WERI-Rb-1 (cell line): ENCODE data around the gene UBL4A.

Experiments
- DNase-seq: peaks from one replicate; pipeline ENCODE4 v3.0.0-alpha.2; 2020
- H3K27ac ChIP-seq: fragments of 250-450 bp; sonication (Bioruptor Pico); 2 replicates; pipeline ENCODE4 v1.5.1; 2020; ENCODE audit warnings: mild to moderate bottlenecking, moderate library complexity
- H3K27me3 ChIP-seq: fragments of 250-450 bp; sonication (Bioruptor Pico); 2 replicates; pipeline ENCODE4 v1.5.1; 2021; ENCODE audit warnings: mild to moderate bottlenecking, low read depth, moderate library complexity; ENCODE audit not compliant: insufficient read depth, severe bottlenecking
- H3K36me3 ChIP-seq: fragments of 250-450 bp; sonication (Bioruptor Pico); 2 replicates; pipeline ENCODE4 v1.5.1; 2020; ENCODE audit warnings: mild to moderate bottlenecking, moderate library complexity
- H3K4me3 ChIP-seq: 2 replicates; pipeline ENCODE4 v1.5.1; 2011; ENCODE audit warnings: low read depth, mild to moderate bottlenecking, control low read depth, low read length
- H3K9me3 ChIP-seq: fragments of 250-450 bp; sonication (Bioruptor Pico); 2 replicates; pipeline ENCODE4 v1.5.1; 2021; ENCODE audit warnings: mild to moderate bottlenecking, moderate library complexity; ENCODE audit not compliant: severe bottlenecking
- CTCF ChIP-seq: IDR thresholded peaks from 2 replicates; pipeline ENCODE4 v1.5.1; 2011; ENCODE audit warnings: low read depth, mild to moderate bottlenecking, control low read depth, inconsistent platforms, low read length

UBL4A gene

DNA sequence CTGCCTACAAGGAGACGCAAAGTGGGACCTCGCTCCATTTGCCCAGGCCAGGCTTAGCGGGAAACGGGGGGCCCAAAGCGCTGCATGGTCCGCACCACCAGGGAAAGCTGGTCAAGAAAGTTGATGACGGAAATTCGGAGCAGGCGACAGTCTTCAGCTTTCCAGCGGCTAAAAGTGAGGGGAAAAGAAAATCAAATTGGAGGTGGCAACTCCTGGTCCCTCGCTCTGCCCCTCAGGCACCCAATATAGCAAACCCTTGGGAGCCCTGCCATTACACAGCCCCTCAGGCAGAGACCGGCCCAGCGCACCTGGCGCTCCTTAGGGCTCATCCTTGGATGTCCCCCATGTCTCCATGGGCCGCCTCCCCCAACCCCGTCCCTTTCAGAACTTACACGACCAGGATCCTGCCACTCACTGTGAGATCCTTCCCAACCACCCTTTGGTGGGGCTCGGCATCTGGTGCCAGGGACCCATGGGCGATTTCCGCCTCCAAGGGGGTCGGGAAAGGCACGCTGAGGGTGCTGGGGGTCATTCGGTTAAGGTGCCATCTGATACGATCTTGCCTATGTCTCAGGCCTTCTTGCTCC, 8.4 kb downstream of the UBL4A start:
- H3K9me3 ChIP-seq: peaks cover 8% of the 10 kb centered on the region
- H3K27me3 ChIP-seq: peaks cover 7% of the 10 kb centered on the region
- no peak for DNase-seq
- H3K27ac ChIP-seq: peak overlapping the region; percentile 44
- TF ChIP-seq CTCF: no peak
- peak overlapping the region; percentile 39 for H3K4me3 ChIP-seq
- H3K36me3 ChIP-seq: peaks cover 12% of the 10 kb centered on the region

- peak; percentile 11 for DNase-seq
- Histone ChIP-seq H3K27ac (no peak overlapping the region), H3K36me3 (peaks cover 13% of the 10 kb centered on the region), H3K27me3 (peaks cover 8% of the 10 kb centered on the region), H3K4me3 (no peak overlapping the region), H3K9me3 (peaks cover 8% of the 10 kb centered on the region)
- TF ChIP-seq CTCF: no peak
These were observed 9.6 kb downstream of the UBL4A start for GRCh38 chrX:154476821-154477220.

DNA sequence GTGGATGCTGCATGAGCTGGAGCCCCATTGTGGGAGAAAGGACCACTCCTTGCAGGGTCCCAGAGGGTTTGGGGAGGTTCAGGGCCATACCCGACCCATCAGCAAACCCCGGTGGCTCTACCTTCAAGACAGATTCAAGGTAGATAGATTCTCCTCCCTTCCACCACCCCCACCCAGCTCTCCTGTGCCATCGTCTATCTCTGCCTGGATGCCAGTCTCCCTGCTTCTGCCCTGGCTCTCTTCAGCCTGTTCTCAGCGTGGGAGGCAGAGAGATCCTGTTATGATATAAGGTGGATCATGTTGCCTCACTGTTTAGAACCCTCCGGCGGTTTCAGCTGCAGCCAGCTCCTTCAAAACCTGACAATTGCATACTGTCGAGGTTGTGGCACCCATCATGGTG, 12.7 kb downstream of the UBL4A start:
- H3K36me3 ChIP-seq: peaks cover 45% of the 10 kb centered on the region
- no peak for TF ChIP-seq CTCF

GRCh38 chrX:154472685-154473632, 13.5 kb downstream of the UBL4A start:
- Histone ChIP-seq H3K9me3 (no peaks in the 10 kb centered on the region), H3K27ac (no peak overlapping the region), H3K27me3 (peaks cover 20% of the 10 kb centered on the region), H3K36me3 (peaks cover 52% of the 10 kb centered on the region), H3K4me3 (no peak overlapping the region)
- TF ChIP-seq CTCF: no peak
- no peak for DNase-seq

More for the DNA sequence above, 12.7 kb downstream of the UBL4A start:
- DNase-seq: peak; percentile 7
- no peaks in the 10 kb centered on the region for H3K9me3 ChIP-seq
- H3K27ac ChIP-seq: no peak overlapping the region
- H3K27me3 ChIP-seq: peaks cover 17% of the 10 kb centered on the region
- no peak overlapping the region for H3K4me3 ChIP-seq

DNA sequence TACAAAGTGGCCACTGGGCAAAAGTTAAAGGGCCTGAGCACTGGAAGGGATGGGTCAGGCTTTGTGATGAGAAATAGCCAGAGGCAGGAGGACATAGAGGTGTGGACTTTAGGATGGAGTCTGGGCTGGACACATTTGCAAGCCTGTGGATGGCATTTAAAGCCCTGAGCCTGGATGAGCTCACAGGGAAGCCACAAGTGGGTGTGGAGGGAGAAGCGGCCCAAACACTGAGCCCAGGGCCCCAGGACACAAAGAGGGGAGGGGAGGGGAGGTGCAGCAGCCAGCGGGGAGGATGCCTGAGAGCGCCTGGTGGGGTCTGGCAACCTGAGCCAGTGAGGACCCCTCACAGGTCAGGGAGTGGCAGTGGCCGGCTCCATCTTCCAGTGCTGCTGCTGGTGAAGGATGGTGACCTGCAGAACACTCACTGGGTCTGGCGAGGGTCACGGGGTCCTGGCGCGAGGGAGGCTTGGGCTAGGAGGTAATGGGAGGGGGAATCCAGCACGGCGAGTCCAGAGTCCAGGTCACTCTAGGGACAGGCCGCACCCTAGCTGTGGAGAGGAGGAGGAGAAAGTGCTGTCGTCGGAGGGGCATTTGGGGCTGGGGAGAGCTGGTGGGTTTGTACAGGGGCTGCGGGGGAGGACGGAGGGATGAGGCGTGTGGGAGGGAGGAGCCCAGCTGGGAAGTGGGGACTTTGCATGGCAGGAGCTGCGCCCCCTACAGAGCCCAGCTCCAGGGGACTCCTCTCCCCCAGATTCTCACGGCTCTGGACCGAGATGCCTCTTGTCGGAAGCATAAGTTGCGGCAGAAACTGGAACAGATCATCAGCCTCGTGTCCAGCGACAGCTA, 14.4 kb downstream of the UBL4A start:
- Histone ChIP-seq H3K4me3 (no peak overlapping the region), H3K36me3 (peaks cover 58% of the 10 kb centered on the region), H3K27ac (no peak overlapping the region), H3K27me3 (peaks cover 17% of the 10 kb centered on the region), H3K9me3 (no peaks in the 10 kb centered on the region)
- DNase-seq: peak; percentile 16
- no peak for TF ChIP-seq CTCF
